ENCODE data around the gene PANK3. TPM values are rescaled to one million over a fixed set of nuclear protein-coding genes. Genes with fewer than 3 reads are reported as not detected.

Gene PANK3
- total RNA-seq, 4 donors from 2014 or later: 25.8 to 44.2 (median 34.5) TPM

GRCh38 chr5:168596927-168597326 is 17.8 kb upstream of the PANK3 start:
- no peak for TF ChIP-seq CTCF (IDR thresholded peaks at IDR 0.05; ENCODE audit: low read depth)

- no peak for TF ChIP-seq CTCF (IDR thresholded peaks at IDR 0.05; ENCODE audit: low read depth)
These were observed 12.8 kb upstream of the PANK3 start for GRCh38 chr5:168592014-168592368.

GRCh38 chr5:168591302-168592013 is 12.3 kb upstream of the PANK3 start:
- no peak for TF ChIP-seq CTCF (IDR thresholded peaks at IDR 0.05; ENCODE audit: low read depth)

- no peak for TF ChIP-seq CTCF (IDR thresholded peaks at IDR 0.05; ENCODE audit: low read depth)
These were observed 11.5 kb upstream of the PANK3 start for GRCh38 chr5:168590666-168591065.

GRCh38 chr5:168587987-168588386 is 8.8 kb upstream of the PANK3 start:
- no peak for TF ChIP-seq CTCF (IDR thresholded peaks at IDR 0.05; ENCODE audit: low read depth)

GRCh38 chr5:168585119-168585856 is 6.1 kb upstream of the PANK3 start:
- no peak for TF ChIP-seq CTCF (IDR thresholded peaks at IDR 0.05; ENCODE audit: low read depth)

GRCh38 chr5:168583742-168584482 is 4.7 kb upstream of the PANK3 start:
- no peak for TF ChIP-seq CTCF (IDR thresholded peaks at IDR 0.05; ENCODE audit: low read depth)
